Tibial nerve (tissue), 4 donors: Measurements from ENCODE around the gene TRIM27. TPM values are rescaled to one million over a fixed set of nuclear protein-coding genes. Genes with fewer than 3 reads are reported as not detected.
"Not testable (repeated sequence)": the region's sequence is repeated elsewhere in the genome, so short reads cannot be mapped to it uniquely, and the experiment has no call there.

ENCODE experiments used
- DNase-seq, 2 donors: peaks; one replicate each; pipeline ENCODE4 v3.0.0-alpha.2; 2019; ENCODE audit warnings: low spot score in 2 of 2
- H3K27ac ChIP-seq, 4 donors: fragments of 200-600 bp; sonication (generic) in 3 of 4; one replicate each; pipeline ENCODE4 v1.5.1; 2017 to 2019; ENCODE audit warnings: mild to moderate bottlenecking in 1 of 4
- H3K27me3 ChIP-seq, 2 donors: fragments of 200-600 bp; sonication (generic) in 1 of 2; one replicate each; pipeline versions ENCODE4 v1.5.1 to v1.6.0; 2017 to 2019
- H3K36me3 ChIP-seq, 3 donors: fragments of 200-600 bp; sonication (generic); one replicate each; pipeline ENCODE4 v1.5.1; 2018 to 2019
- H3K4me1 ChIP-seq, 4 donors: fragments of 200-600 bp; sonication (generic) in 3 of 4; one replicate each; pipeline ENCODE4 v1.5.1; 2017 to 2019
- H3K4me3 ChIP-seq, 4 donors: fragments of 200-600 bp; sonication (generic) in 3 of 4; one replicate each; pipeline ENCODE4 v1.5.1; 2017 to 2019; ENCODE audit warnings: mild to moderate bottlenecking in 1 of 4, moderate library complexity in 1 of 4
- H3K9me3 ChIP-seq, 4 donors: fragments of 200-600 bp; sonication (generic) in 3 of 4; one replicate each; pipeline ENCODE4 v1.5.1; 2017 to 2019
- CTCF ChIP-seq, 5 experiments: fragments of 200-600 bp in 3 of 5; fragments of 450-650 bp in 2 of 5; sonication (generic) in 3 of 5; IDR thresholded peaks; one replicate each; pipeline ENCODE4 v1.5.1; 2016 to 2019; ENCODE audit warnings: antibody characterized with exemption in 5 of 5, mild to moderate bottlenecking in 3 of 5, moderate library complexity in 2 of 5
- EP300 ChIP-seq, 2 donors: sonication (generic); formaldehyde crosslinking; IDR thresholded peaks; one replicate each; pipeline ENCODE4 v1.6.1; 2017; ENCODE audit warnings: antibody characterized with exemption in 2 of 2, mild to moderate bottlenecking in 1 of 2
- POLR2A ChIP-seq, 2 donors: fragments of 450-650 bp; IDR thresholded peaks; one replicate each; pipeline ENCODE4 v1.6.1; 2017; ENCODE audit warnings: antibody characterized with exemption in 2 of 2, mild to moderate bottlenecking in 2 of 2, moderate library complexity in 2 of 2
- WGBS, 2 donors: methylation state at CpG; one replicate each; pipeline ENCODE4 v1.1.5; 2018; 5-methylcytosine and 5-hydroxymethylcytosine counted together
- total RNA-seq, 4 donors: library from RNA; depleted of rRNA; stranded (reverse); fragments of >200 nt; gene quantifications; one replicate each; pipeline ENCODE4 v1.1.0, GENCODE V29; 2016

Gene TRIM27
- total RNA-seq, 4 donors from 2014 or later = 57.5 to 90.9 (median 72.4) TPM

GRCh38 chr6:28862077-28862476, 61.7 kb downstream of the TRIM27 start:
- DNase-seq = no peak
- no peaks in the 10 kb centered on the region for H3K36me3 ChIP-seq
- WGBS, 2 donors = 67 to 70% methylated on average over 10 of the region's 10 CpGs

GRCh38 chr6:28861339-28861738, 62.4 kb downstream of the TRIM27 start:
- Histone ChIP-seq H3K27me3 (no peaks in the 10 kb centered on the region), H3K4me1 (peaks cover 0 to 12% (median 8%) of the 10 kb centered on the region in 4 donors), H3K4me3 (no peak overlapping the region), H3K36me3 (no peaks in the 10 kb centered on the region), H3K27ac (no peak overlapping the region), H3K9me3 (peaks cover 0 to 19% (median 0%) of the 10 kb centered on the region in 4 donors)
- 91 to 94% methylated on average over 17 to 22 of the region's 22 CpGs for WGBS, 2 donors
- TF ChIP-seq POLR2A (IDR thresholded peaks at IDR 0.05) (no peak), EP300 (IDR thresholded peaks at IDR 0.05) (no peak), CTCF (IDR thresholded peaks at IDR 0.05) (no peak)
- DNase-seq = no peak

More at GRCh38 chr6:28862077-28862476, 61.7 kb downstream of the TRIM27 start:
- H3K4me1 ChIP-seq = peaks cover 0 to 17% (median 10%) of the 10 kb centered on the region in 4 donors
- no peaks in the 10 kb centered on the region for H3K27me3 ChIP-seq
- no peak overlapping the region for H3K27ac ChIP-seq
- peaks cover 0 to 19% (median 0%) of the 10 kb centered on the region in 4 donors for H3K9me3 ChIP-seq
- TF ChIP-seq CTCF (IDR thresholded peaks at IDR 0.05) (no peak), POLR2A (IDR thresholded peaks at IDR 0.05) (no peak), EP300 (IDR thresholded peaks at IDR 0.05) (no peak)
- no peak overlapping the region for H3K4me3 ChIP-seq

GRCh38 chr6:28860581-28860980, 63.2 kb downstream of the TRIM27 start:
- TF ChIP-seq CTCF (IDR thresholded peaks at IDR 0.05) (no peak), EP300 (IDR thresholded peaks at IDR 0.05) (no peak), POLR2A (IDR thresholded peaks at IDR 0.05) (no peak)
- H3K4me1 ChIP-seq = peaks cover 0 to 12% (median 8%) of the 10 kb centered on the region in 4 donors
- WGBS, 2 donors = 37 to 44% methylated on average over 6 of the region's 6 CpGs
- peaks cover 0 to 25% (median 0%) of the 10 kb centered on the region in 4 donors for H3K9me3 ChIP-seq
- H3K36me3 ChIP-seq = no peaks in the 10 kb centered on the region
- H3K27me3 ChIP-seq = no peaks in the 10 kb centered on the region
- H3K4me3 ChIP-seq = no peak overlapping the region
- H3K27ac ChIP-seq = no peak overlapping the region
- no peak for DNase-seq

GRCh38 chr6:28858963-28859362, 64.8 kb downstream of the TRIM27 start:
- TF ChIP-seq CTCF (IDR thresholded peaks at IDR 0.05) = no peak
- TF ChIP-seq EP300 (IDR thresholded peaks at IDR 0.05) = no peak
- no peak for TF ChIP-seq POLR2A (IDR thresholded peaks at IDR 0.05)
- Histone ChIP-seq H3K4me3 (no peak overlapping the region), H3K27ac (no peak overlapping the region), H3K4me1 (peaks cover 0 to 6% (median under 1%) of the 10 kb centered on the region in 4 donors), H3K36me3 (no peaks in the 10 kb centered on the region), H3K27me3 (no peaks in the 10 kb centered on the region), H3K9me3 (peaks cover 0 to 30% (median 0%) of the 10 kb centered on the region in 4 donors)
- 83 to 85% methylated on average over 3 of the region's 3 CpGs for WGBS, 2 donors
- DNase-seq = no peak

GRCh38 chr6:28856620-28857005, 67.2 kb downstream of the TRIM27 start:
- DNase-seq = no peak
- Histone ChIP-seq H3K27ac (no peak overlapping the region), H3K4me1 (no peaks in the 10 kb centered on the region), H3K9me3 (peaks cover 0 to 15% (median 0%) of the 10 kb centered on the region in 4 donors), H3K4me3 (no peak overlapping the region), H3K27me3 (no peaks in the 10 kb centered on the region), H3K36me3 (no peaks in the 10 kb centered on the region)
- WGBS, 2 donors = 52 to 59% methylated on average over 1 of the region's 1 CpG
- TF ChIP-seq CTCF (IDR thresholded peaks at IDR 0.05) (no peak), POLR2A (IDR thresholded peaks at IDR 0.05) (no peak), EP300 (IDR thresholded peaks at IDR 0.05) (no peak)

- H3K4me1 ChIP-seq, H3K36me3 ChIP-seq, DNase-seq, H3K27ac ChIP-seq, H3K27me3 ChIP-seq, H3K4me3 ChIP-seq: not testable (repeated sequence)
- peaks cover 0 to 11% (median 0%) of the 10 kb centered on the region in 4 donors for H3K9me3 ChIP-seq
- WGBS, 2 donors = 77 to 88% methylated on average over 2 of the region's 2 CpGs
Observed at GRCh38 chr6:28854405-28854804, 69.4 kb downstream of the TRIM27 start.
